GM23338 (cell line): ENCODE measurements around the gene TAAR2. TPM values are rescaled to one million over a fixed set of nuclear protein-coding genes. Genes with fewer than 3 reads are reported as not detected.

Experiments
- ATAC-seq: fragments of 200-7000 bp; cut with Tn5 transposase; 3 replicates; pipeline ENCODE4 v1.9.1; 2020
- DNase-seq: peaks from one replicate; pipeline ENCODE4 v3.0.0-alpha.2; 2015; ENCODE audit warnings: low spot score
- H2AFZ ChIP-seq: fragments of 200-600 bp; sonication (generic); 2 replicates; pipeline ENCODE4 v1.8.0; 2016; ENCODE audit warnings: antibody characterized with exemption, mild to moderate bottlenecking, moderate library complexity
- H3F3A ChIP-seq: fragments of 200-600 bp; sonication (generic); replicated peaks from 2 replicates; pipeline ENCODE4 v1.8.0; 2017; ENCODE audit warnings: antibody characterized with exemption, mixed run types, low read depth
- H3K27ac ChIP-seq: fragments of 200-600 bp; sonication (generic); 2 replicates; pipeline ENCODE4 v1.6.1; 2016; ENCODE audit warnings: low read depth
- H3K27me3 ChIP-seq: fragments of 200-600 bp; sonication (generic); 2 replicates; pipeline ENCODE4 v1.8.0; 2016; ENCODE audit warnings: mild to moderate bottlenecking, mixed run types, moderate library complexity; ENCODE audit not compliant: insufficient read depth
- H3K36me3 ChIP-seq: fragments of 200-600 bp; sonication (generic); 2 replicates; pipeline ENCODE4 v1.8.0; 2016; ENCODE audit warnings: mild to moderate bottlenecking; ENCODE audit not compliant: insufficient read depth
- H3K4me1 ChIP-seq: fragments of 200-600 bp; sonication (generic); 2 replicates; pipeline ENCODE4 v1.8.0; 2016; ENCODE audit warnings: mild to moderate bottlenecking, moderate library complexity; ENCODE audit not compliant: insufficient read depth
- H3K4me2 ChIP-seq: fragments of 200-600 bp; sonication (generic); 2 replicates; pipeline ENCODE4 v1.7.1; 2017; ENCODE audit warnings: mixed run types
- H3K4me3 ChIP-seq: fragments of 200-600 bp; sonication (generic); 2 replicates; pipeline ENCODE4 v1.6.1; 2016; ENCODE audit warnings: mixed run types
- H3K79me2 ChIP-seq: fragments of 200-600 bp; sonication (generic); replicated peaks from 2 replicates; pipeline ENCODE4 v1.8.0; 2017; ENCODE audit warnings: mild to moderate bottlenecking; ENCODE audit not compliant: insufficient read depth
- H3K9me2 ChIP-seq: fragments of 200-600 bp; sonication (generic); 2 replicates; pipeline ENCODE4 v1.8.0; 2017; ENCODE audit not compliant: insufficient read depth
- H4K20me1 ChIP-seq: fragments of 200-600 bp; sonication (generic); replicated peaks from 2 replicates; pipeline ENCODE4 v1.8.0; 2017; ENCODE audit warnings: mild to moderate bottlenecking; ENCODE audit not compliant: insufficient read depth
- H3K27ac Mint-ChIP-seq: 2 replicates; pipeline ENCODE4 v1.8.0; 2020; ENCODE audit warnings: inconsistent platforms, mild to moderate bottlenecking, moderate library complexity, mixed read lengths
- H3K27me3 Mint-ChIP-seq: 3 replicates; pipeline ENCODE4 v1.8.0; 2022; ENCODE audit warnings: low read depth, mild to moderate bottlenecking, moderate library complexity, mixed read lengths, inconsistent platforms; ENCODE audit not compliant: insufficient read depth, poor library complexity
- H3K36me3 Mint-ChIP-seq: 3 replicates; pipeline ENCODE4 v1.8.0; 2021; ENCODE audit warnings: low read depth, mild to moderate bottlenecking, inconsistent platforms, moderate library complexity, mixed read lengths
- H3K4me1 Mint-ChIP-seq: 3 replicates; pipeline ENCODE4 v1.8.0; 2020; ENCODE audit warnings: mild to moderate bottlenecking, inconsistent platforms, mixed read lengths
- H3K4me3 Mint-ChIP-seq: 3 replicates; pipeline ENCODE4 v1.8.0; 2021; ENCODE audit warnings: moderate library complexity, mild to moderate bottlenecking, inconsistent platforms, mixed read lengths
- H3K9me3 Mint-ChIP-seq: 3 replicates; pipeline ENCODE4 v1.8.0; 2020; ENCODE audit warnings: moderate library complexity, mild to moderate bottlenecking, inconsistent platforms, mixed read lengths
- CREB1 ChIP-seq: fragments of 250-450 bp; sonication (Bioruptor Pico); IDR thresholded peaks from 2 replicates; pipeline ENCODE4 v1.5.0; 2020; ENCODE audit warnings: low read depth, mild to moderate bottlenecking, moderate library complexity
- ETS1 ChIP-seq: IDR thresholded peaks from 2 replicates; pipeline ENCODE4 v1.6.1; 2016; ENCODE audit warnings: antibody characterized with exemption
- NANOG ChIP-seq: IDR thresholded peaks from 2 replicates; pipeline ENCODE4 v1.6.1; 2016; ENCODE audit warnings: antibody characterized with exemption, borderline replicate concordance
- REST ChIP-seq: IDR thresholded peaks from one replicate; pipeline ENCODE4 v1.6.1; 2018; ENCODE audit warnings: antibody characterized with exemption; ENCODE audit not compliant: unreplicated experiment
- STAT1 ChIP-seq: IDR thresholded peaks from one replicate; pipeline ENCODE4 v1.6.1; 2016; ENCODE audit warnings: antibody characterized with exemption; ENCODE audit not compliant: unreplicated experiment
- ZNF114 ChIP-seq: fragments of 250-450 bp; sonication (Bioruptor Pico); IDR thresholded peaks from 2 replicates; pipeline ENCODE4 v1.5.0; 2020; ENCODE audit warnings: mild to moderate bottlenecking, moderate library complexity
- ZNF331 ChIP-seq: fragments of 250-450 bp; sonication (Bioruptor Pico); IDR thresholded peaks from 2 replicates; pipeline ENCODE4 v1.5.0; 2020; ENCODE audit warnings: low read depth, mild to moderate bottlenecking, moderate library complexity
- polyA plus RNA-seq: library from polyadenylated mRNA; unstranded; fragments of >200 nt; fragmentation: Nextera tagmentation; extraction: Ambion mirVana; gene quantifications from 2 replicates; pipeline ENCODE4 v1.2.1, GENCODE V29; 2016
- total RNA-seq: library from RNA; depleted of rRNA; stranded (reverse); fragments of >200 nt; shearing (Covaris generic); gene quantifications from 2 replicates; pipeline ENCODE4 v1.2.3, GENCODE V29; 2014
- TF ChIP-seq, protein P1 (sequence below): fragments of 250-450 bp; sonication (Bioruptor Pico); IDR thresholded peaks from 2 replicates; pipeline ENCODE4 v1.5.0; 2020; ENCODE audit warnings: mild to moderate bottlenecking, moderate library complexity
- TF ChIP-seq, protein P2 (sequence below), 2 experiments: fragments of 200-600 bp in 1 of 2; sonication (generic) in 1 of 2; conservative IDR thresholded peaks; 2 replicates each; pipeline versions ENCODE4 v1.5.1 to v1.6.1; 2016 to 2017; ENCODE audit warnings: antibody characterized with exemption in 2 of 2, low read depth in 2 of 2, mild to moderate bottlenecking in 2 of 2, moderate library complexity in 1 of 2

TAAR2 gene
- total and polyA plus RNA-seq, 2 experiments from 2014 or later, result not detected

DNA sequence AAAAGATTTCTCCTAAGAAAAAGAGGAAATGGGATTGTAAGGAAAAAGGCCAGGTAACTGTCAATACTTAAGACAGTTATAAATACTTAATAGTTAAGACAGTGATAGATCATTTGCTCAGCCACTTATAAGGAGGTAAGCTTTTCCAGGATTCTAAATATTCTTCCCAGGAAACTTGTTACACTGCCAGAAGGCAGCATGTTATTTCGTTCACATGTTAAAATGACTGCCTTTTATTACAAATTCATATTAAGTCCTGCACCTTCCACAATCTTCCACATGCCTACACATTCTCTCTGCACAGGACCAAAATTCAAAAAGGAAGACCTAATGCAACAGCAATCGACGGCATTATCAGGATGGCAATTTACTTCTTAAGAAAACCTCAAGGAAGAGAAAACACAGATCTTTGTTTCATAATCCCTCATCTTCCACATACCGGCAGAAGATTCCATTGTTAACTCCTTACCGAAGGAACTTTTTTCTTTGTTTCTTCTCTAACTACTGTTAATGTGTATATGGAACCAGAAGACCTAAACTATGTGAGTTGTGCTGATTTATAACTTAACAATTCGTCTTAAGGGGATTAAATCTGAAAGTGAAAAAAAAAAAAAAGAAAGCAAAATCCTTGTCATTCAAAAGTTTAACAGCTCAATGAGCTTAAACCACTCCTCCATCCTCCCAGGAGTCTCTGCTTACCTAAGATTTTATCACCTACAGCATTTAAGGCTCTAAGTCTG lies 799 bp downstream of the TAAR2 start (continued):
- TF ChIP-seq, protein P1, sequence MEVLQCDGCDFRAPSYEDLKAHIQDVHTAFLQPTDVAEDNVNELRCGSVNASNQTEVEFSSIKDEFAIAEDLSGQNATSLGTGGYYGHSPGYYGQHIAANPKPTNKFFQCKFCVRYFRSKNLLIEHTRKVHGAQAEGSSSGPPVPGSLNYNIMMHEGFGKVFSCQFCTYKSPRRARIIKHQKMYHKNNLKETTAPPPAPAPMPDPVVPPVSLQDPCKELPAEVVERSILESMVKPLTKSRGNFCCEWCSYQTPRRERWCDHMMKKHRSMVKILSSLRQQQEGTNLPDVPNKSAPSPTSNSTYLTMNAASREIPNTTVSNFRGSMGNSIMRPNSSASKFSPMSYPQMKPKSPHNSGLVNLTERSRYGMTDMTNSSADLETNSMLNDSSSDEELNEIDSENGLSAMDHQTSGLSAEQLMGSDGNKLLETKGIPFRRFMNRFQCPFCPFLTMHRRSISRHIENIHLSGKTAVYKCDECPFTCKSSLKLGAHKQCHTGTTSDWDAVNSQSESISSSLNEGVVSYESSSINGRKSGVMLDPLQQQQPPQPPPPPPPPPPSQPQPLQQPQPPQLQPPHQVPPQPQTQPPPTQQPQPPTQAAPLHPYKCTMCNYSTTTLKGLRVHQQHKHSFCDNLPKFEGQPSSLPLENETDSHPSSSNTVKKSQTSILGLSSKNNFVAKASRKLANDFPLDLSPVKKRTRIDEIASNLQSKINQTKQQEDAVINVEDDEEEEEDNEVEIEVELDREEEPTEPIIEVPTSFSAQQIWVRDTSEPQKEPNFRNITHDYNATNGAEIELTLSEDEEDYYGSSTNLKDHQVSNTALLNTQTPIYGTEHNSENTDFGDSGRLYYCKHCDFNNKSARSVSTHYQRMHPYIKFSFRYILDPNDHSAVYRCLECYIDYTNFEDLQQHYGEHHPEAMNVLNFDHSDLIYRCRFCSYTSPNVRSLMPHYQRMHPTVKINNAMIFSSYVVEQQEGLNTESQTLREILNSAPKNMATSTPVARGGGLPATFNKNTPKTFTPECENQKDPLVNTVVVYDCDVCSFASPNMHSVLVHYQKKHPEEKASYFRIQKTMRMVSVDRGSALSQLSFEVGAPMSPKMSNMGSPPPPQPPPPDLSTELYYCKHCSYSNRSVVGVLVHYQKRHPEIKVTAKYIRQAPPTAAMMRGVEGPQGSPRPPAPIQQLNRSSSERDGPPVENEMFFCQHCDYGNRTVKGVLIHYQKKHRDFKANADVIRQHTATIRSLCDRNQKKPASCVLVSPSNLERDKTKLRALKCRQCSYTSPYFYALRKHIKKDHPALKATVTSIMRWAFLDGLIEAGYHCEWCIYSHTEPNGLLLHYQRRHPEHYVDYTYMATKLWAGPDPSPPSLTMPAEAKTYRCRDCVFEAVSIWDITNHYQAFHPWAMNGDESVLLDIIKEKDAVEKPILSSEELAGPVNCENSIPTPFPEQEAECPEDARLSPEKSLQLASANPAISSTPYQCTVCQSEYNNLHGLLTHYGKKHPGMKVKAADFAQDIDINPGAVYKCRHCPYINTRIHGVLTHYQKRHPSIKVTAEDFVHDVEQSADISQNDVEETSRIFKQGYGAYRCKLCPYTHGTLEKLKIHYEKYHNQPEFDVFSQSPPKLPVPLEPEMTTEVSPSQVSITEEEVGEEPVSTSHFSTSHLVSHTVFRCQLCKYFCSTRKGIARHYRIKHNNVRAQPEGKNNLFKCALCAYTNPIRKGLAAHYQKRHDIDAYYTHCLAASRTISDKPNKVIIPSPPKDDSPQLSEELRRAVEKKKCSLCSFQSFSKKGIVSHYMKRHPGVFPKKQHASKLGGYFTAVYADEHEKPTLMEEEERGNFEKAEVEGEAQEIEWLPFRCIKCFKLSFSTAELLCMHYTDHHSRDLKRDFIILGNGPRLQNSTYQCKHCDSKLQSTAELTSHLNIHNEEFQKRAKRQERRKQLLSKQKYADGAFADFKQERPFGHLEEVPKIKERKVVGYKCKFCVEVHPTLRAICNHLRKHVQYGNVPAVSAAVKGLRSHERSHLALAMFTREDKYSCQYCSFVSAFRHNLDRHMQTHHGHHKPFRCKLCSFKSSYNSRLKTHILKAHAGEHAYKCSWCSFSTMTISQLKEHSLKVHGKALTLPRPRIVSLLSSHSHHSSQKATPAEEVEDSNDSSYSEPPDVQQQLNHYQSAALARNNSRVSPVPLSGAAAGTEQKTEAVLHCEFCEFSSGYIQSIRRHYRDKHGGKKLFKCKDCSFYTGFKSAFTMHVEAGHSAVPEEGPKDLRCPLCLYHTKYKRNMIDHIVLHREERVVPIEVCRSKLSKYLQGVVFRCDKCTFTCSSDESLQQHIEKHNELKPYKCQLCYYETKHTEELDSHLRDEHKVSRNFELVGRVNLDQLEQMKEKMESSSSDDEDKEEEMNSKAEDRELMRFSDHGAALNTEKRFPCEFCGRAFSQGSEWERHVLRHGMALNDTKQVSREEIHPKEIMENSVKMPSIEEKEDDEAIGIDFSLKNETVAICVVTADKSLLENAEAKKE, result no peak
- TF ChIP-seq ZNF114 (CRISPR knock-in tag) (no peak), NANOG (no peak), STAT1 (no peak)

DNA sequence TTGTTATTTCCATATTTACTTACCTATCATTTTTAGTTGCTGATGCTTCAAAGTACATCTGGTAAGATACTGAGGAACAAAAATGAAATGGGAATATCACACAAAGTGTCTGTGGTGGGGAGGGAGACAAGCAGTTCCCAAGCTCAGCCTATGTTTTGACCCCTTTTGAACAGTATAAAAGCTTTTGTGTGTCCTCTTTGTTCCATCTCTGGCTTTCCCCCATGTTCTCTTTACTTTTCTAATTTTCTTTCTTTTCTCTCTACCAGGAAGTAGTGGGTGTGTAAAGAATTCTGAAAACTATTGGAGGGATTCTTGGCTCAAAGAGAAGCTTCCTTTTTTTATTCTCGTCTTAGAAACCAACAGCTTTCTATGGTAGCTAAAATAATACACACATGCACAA lies 7.4 kb downstream of the TAAR2 start:
- Histone ChIP-seq H3K9me2 (no peaks in the 10 kb centered on the region), H2AFZ (0 out of 2 replicates have a peak overlapping the region, but pooled peaks have one; percentile 6), H3K27ac (no peak overlapping the region), H3K4me2 (no peak overlapping the region), H3K27me3 (no peaks in the 10 kb centered on the region), H3F3A (no peaks in the 10 kb centered on the region), H4K20me1 (no peaks in the 10 kb centered on the region), H3K4me3 (no peak overlapping the region), H3K36me3 (no peaks in the 10 kb centered on the region), H3K4me1 (no peaks in the 10 kb centered on the region), H3K79me2 (no peaks in the 10 kb centered on the region)
- H3K27me3 Mint-ChIP-seq, result no peaks in the 10 kb centered on the region
- no peak for DNase-seq
- H3K36me3 Mint-ChIP-seq, result no peaks in the 10 kb centered on the region
- H3K4me3 Mint-ChIP-seq, result no peak overlapping the region
- ATAC-seq, result no peak
- peaks cover 4% of the 10 kb centered on the region; the same call in 2 of the 3 replicates for H3K4me1 Mint-ChIP-seq
- no peak for TF ChIP-seq NANOG
- no peak for TF ChIP-seq REST
- TF ChIP-seq, protein P2, sequence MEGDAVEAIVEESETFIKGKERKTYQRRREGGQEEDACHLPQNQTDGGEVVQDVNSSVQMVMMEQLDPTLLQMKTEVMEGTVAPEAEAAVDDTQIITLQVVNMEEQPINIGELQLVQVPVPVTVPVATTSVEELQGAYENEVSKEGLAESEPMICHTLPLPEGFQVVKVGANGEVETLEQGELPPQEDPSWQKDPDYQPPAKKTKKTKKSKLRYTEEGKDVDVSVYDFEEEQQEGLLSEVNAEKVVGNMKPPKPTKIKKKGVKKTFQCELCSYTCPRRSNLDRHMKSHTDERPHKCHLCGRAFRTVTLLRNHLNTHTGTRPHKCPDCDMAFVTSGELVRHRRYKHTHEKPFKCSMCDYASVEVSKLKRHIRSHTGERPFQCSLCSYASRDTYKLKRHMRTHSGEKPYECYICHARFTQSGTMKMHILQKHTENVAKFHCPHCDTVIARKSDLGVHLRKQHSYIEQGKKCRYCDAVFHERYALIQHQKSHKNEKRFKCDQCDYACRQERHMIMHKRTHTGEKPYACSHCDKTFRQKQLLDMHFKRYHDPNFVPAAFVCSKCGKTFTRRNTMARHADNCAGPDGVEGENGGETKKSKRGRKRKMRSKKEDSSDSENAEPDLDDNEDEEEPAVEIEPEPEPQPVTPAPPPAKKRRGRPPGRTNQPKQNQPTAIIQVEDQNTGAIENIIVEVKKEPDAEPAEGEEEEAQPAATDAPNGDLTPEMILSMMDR (conservative IDR thresholded peaks at IDR 0.05; ENCODE audit: low read depth in 2 of 2), result no peak
- no peak for TF ChIP-seq ZNF114 (CRISPR knock-in tag)
- no peak for TF ChIP-seq ETS1
- TF ChIP-seq ZNF331 (CRISPR knock-in tag), result no peak
- TF ChIP-seq STAT1, result no peak
- TF ChIP-seq CREB1 (CRISPR knock-in tag), result no peak
- no peak overlapping the region for H3K27ac Mint-ChIP-seq
- no peaks in the 10 kb centered on the region for H3K9me3 Mint-ChIP-seq
